PC-9 (cell line): ENCODE results near the gene TWSG1. TPM values are rescaled to one million over a fixed set of nuclear protein-coding genes. Genes with fewer than 3 reads are reported as not detected.
A peak's percentile ranks its signal among the peaks of the same experiment; 100 is the strongest.

Experiments used
- Bru-seq: library from RNA; stranded (reverse); fragments of 400-500 nt; gene quantifications from one replicate; lab custom pipeline; 2021; lab: Mats Ljungman, UMichigan
- BruChase-seq, 2 experiments: library from RNA; stranded (reverse); fragments of 400-500 nt; gene quantifications; one replicate each; lab custom pipeline; 2021; lab: Mats Ljungman, UMichigan
- BruUV-seq: library from RNA; stranded (reverse); fragments of 400-500 nt; replicated peaks from 2 replicates; lab custom pipeline; 2021; lab: Mats Ljungman, UMichigan
- CTCF ChIA-PET: fragments of 300-600 bp; sonication (Branson Sonifier 250); formaldehyde crosslinking; loops from one replicate; lab custom pipeline; 2022; ENCODE audit warnings: antibody characterized with exemption; lab: Charles Lee
- POLR2A ChIA-PET: fragments of 300-600 bp; sonication (Branson Sonifier 250); formaldehyde crosslinking; loops from one replicate; lab custom pipeline; 2022; ENCODE audit warnings: antibody characterized with exemption; ENCODE audit not compliant: unreplicated experiment; lab: Charles Lee
- DNase-seq, 2 experiments: peaks; one replicate each; pipeline versions ENCODE4 v3.0.0 to v3.0.0-alpha.2; 2015 to 2022; ENCODE audit warnings: mixed read lengths in 1 of 2
- H2AFZ ChIP-seq: fragments of 200-600 bp; sonication (generic); 2 replicates; pipeline ENCODE4 v1.8.1; 2017; ENCODE audit warnings: antibody characterized with exemption
- H3F3A ChIP-seq: fragments of 200-600 bp; sonication (generic); 2 replicates; pipeline ENCODE4 v1.8.1; 2017; ENCODE audit warnings: antibody characterized with exemption, mild to moderate bottlenecking, low read depth; ENCODE audit not compliant: insufficient read depth
- H3K27ac ChIP-seq: fragments of 200-600 bp; sonication (generic); 2 replicates; pipeline ENCODE4 v1.6.1; 2016; ENCODE audit warnings: mixed run types
- H3K27me3 ChIP-seq: fragments of 200-600 bp; sonication (generic); 2 replicates; pipeline ENCODE4 v1.6.1; 2016; ENCODE audit warnings: low read depth, mixed run types; ENCODE audit not compliant: insufficient read depth
- H3K36me3 ChIP-seq: fragments of 200-600 bp; sonication (generic); 2 replicates; pipeline ENCODE4 v1.6.1; 2016; ENCODE audit warnings: low read depth, mixed run types
- H3K4me1 ChIP-seq: fragments of 200-600 bp; sonication (generic); replicated peaks from 2 replicates; pipeline ENCODE4 v1.6.1; 2016; ENCODE audit warnings: mixed run types; ENCODE audit not compliant: insufficient read depth
- H3K4me2 ChIP-seq: fragments of 200-600 bp; sonication (generic); 2 replicates; pipeline ENCODE4 v1.6.1; 2017; ENCODE audit warnings: mixed run types
- H3K4me3 ChIP-seq: fragments of 200-600 bp; sonication (generic); 2 replicates; pipeline ENCODE4 v1.6.1; 2016; ENCODE audit warnings: mixed run types
- H3K79me2 ChIP-seq: fragments of 200-600 bp; sonication (generic); 2 replicates; pipeline ENCODE4 v1.6.1; 2017; ENCODE audit warnings: low read depth, mixed run types
- H3K9me2 ChIP-seq: fragments of 200-600 bp; sonication (generic); 2 replicates; pipeline ENCODE4 v1.8.1; 2017; ENCODE audit warnings: mild to moderate bottlenecking; ENCODE audit not compliant: insufficient read depth
- H3K9me3 ChIP-seq: fragments of 200-600 bp; sonication (generic); 2 replicates; pipeline ENCODE4 v1.8.1; 2016; ENCODE audit warnings: low read depth; ENCODE audit not compliant: insufficient read depth
- H4K20me1 ChIP-seq: fragments of 200-600 bp; sonication (generic); 2 replicates; pipeline ENCODE4 v1.8.1; 2017; ENCODE audit not compliant: insufficient read depth
- EZH2 ChIP-seq: fragments of 200-600 bp; sonication (generic); IDR thresholded peaks from 2 replicates; pipeline ENCODE4 v1.8.0; 2017; ENCODE audit warnings: antibody characterized with exemption, low read depth
- intact Hi-C: fragments of 100-400 bp; cut with micrococcal nuclease; formaldehyde crosslinking; loops from one replicate; pipeline ENCODE4 v1.10.0; 2022; ENCODE audit not compliant: unreplicated experiment
- long read RNA-seq: library from polyadenylated mRNA; stranded (forward); transcript quantifications from one replicate; pipeline ENCODE4 v2.0.0, GENCODE V29; 2022
- total RNA-seq: library from RNA; stranded (reverse); gene quantifications from 2 replicates; pipeline ENCODE4 v1.2.3, GENCODE V29; 2021
- TF ChIP-seq, protein P1 (sequence below): fragments of 200-600 bp; sonication (generic); conservative IDR thresholded peaks from 2 replicates; pipeline ENCODE4 v1.6.1; 2017; ENCODE audit warnings: mixed run types, antibody characterized with exemption, mild to moderate bottlenecking, moderate library complexity

TWSG1 gene
- 52.1 and 55.8 TPM in 2 replicates for total RNA-seq
- Bru-seq, nascent RNA, result percentile 78 among the genes with signal in this experiment
- BruChase-seq, experiment 1, labeled RNA remaining after a 2-hour chase, result percentile 65 among the genes with signal in this experiment
- percentile 84 among the genes with signal in this experiment for BruChase-seq, experiment 2, labeled RNA remaining after a 6-hour chase
- long read RNA-seq, transcript TWSG1-201 (5 exons, 3,756 nt), result major isoform, 103 of 131 reads
- long read RNA-seq, partial matches to known transcripts, result 4 of 131 reads
- long read RNA-seq, other reads (novel, unspliced or antisense), result 24 of 131 reads

DNA sequence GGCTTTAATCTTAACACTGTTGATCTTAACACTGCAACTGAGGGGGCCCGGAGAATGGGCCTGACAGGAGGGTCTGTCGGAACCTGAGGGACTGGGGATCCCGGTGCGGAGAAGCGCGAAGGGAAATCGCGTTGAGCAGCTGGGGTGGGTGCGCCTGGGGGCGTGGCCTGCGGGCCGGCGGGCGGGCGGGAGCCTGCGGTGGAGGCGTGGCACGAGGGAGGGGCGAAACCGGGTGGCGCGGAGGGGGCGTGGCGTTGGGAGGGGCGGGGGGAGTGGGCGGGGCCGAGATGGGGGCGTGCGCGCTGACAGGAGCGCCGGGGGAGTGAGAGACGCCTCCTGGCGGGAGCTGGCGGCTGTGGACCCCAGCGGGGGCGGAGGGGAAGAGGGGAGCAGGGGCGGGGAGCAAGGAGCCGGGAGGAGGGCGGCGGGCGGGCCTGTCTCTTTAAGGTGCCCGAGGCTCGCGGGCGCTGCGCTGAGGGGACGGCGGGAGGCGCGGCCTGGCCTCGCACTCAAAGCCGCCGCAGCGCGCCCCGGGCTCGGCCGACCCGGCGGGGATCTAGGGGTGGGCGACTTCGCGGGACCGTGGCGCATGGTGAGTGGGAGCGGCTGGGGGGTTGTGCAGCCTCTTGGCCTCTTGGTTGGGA, at the start of gene TWSG1:
Gene TWSG1, plus strand, starts transcription at position 445 of the 644 bp plus-strand sequence. CDS start 2,457 bp downstream, outside the sequence.
- POLR2A ChIA-PET, result interaction anchor here (0.5 to 1.0 kb wide), 5 partner anchors 15 to 252 kb away, joined by 4 to 34 read pairs (median 23); no protein-coding TSS in a partner anchor

DNA sequence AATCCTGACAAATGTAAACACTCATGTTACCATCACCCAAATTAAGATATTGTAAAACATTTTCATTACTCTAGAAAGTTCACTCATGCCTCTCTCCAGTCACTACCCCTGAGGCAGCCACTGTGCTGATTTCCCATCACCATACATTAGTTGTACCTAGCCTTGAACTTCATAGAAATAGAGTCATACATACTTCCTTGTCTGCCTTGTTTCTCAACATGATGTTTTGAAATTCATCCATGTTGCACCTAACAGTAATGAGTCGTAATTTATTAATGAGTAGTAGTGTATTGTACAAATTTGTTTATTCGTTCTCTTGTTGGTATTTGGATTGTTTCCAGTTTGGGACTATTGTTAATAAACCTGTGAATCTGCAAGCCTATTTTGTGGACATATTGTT, 49.0 kb upstream of the TWSG1 start:
- Histone ChIP-seq H3K4me2 (no peak overlapping the region), H3F3A (no peaks in the 10 kb centered on the region), H3K4me3 (no peak overlapping the region), H3K79me2 (no peaks in the 10 kb centered on the region), H3K27me3 (no peaks in the 10 kb centered on the region), H2AFZ (no peak overlapping the region), H3K9me2 (no peaks in the 10 kb centered on the region), H4K20me1 (no peaks in the 10 kb centered on the region), H3K4me1 (no peaks in the 10 kb centered on the region), H3K36me3 (no peaks in the 10 kb centered on the region), H3K27ac (no peak overlapping the region), H3K9me3 (no peaks in the 10 kb centered on the region)
- no peak for DNase-seq
- intact Hi-C loops, result no loop called here
- POLR2A ChIA-PET, result no interaction called here
- no TSS peak for BruUV-seq
- TF ChIP-seq EZH2, result no peak
- TF ChIP-seq, protein P1, sequence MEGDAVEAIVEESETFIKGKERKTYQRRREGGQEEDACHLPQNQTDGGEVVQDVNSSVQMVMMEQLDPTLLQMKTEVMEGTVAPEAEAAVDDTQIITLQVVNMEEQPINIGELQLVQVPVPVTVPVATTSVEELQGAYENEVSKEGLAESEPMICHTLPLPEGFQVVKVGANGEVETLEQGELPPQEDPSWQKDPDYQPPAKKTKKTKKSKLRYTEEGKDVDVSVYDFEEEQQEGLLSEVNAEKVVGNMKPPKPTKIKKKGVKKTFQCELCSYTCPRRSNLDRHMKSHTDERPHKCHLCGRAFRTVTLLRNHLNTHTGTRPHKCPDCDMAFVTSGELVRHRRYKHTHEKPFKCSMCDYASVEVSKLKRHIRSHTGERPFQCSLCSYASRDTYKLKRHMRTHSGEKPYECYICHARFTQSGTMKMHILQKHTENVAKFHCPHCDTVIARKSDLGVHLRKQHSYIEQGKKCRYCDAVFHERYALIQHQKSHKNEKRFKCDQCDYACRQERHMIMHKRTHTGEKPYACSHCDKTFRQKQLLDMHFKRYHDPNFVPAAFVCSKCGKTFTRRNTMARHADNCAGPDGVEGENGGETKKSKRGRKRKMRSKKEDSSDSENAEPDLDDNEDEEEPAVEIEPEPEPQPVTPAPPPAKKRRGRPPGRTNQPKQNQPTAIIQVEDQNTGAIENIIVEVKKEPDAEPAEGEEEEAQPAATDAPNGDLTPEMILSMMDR, result no peak
- CTCF ChIA-PET, result no interaction called here

More for the DNA sequence above, at the start of gene TWSG1:
- H3K4me1 ChIP-seq, result peaks cover 23% of the 10 kb centered on the region
- CTCF ChIA-PET, result interaction anchor here (0.6 to 1.0 kb wide), 11 partner anchors 22 to 659 kb away, joined by 3 to 22 read pairs (median 7); no protein-coding TSS in a partner anchor
- H2AFZ ChIP-seq, result peak within 1 kb of the TSS; percentile 99
- no peaks in the 10 kb centered on the region for H3K9me3 ChIP-seq
- peak; percentile 75 to 97 for DNase-seq
- H3K4me3 ChIP-seq, result peak within 1 kb of the TSS; percentile 100
- TF ChIP-seq, protein P1, result peak; percentile 37
- no peak for TF ChIP-seq EZH2
- peaks cover 8% of the 10 kb centered on the region; the same call in 1 of the 2 replicates for H3F3A ChIP-seq
- H3K36me3 ChIP-seq, result peaks cover 5% of the 10 kb centered on the region; the same call in 1 of the 2 replicates
- peaks cover 13% of the 10 kb centered on the region for H3K79me2 ChIP-seq
- intact Hi-C loops, result loop anchor here (1.0 to 10.0 kb wide), 6 partner anchors 80 to 340 kb away; partner anchors contain the start of genes ANKRD12 and RALBP1
- BruUV-seq, result no TSS peak
- H4K20me1 ChIP-seq, result no peaks in the 10 kb centered on the region; the same call in 1 of the 2 replicates
- H3K27ac ChIP-seq, result no peak within 1 kb of the TSS
- no peaks in the 10 kb centered on the region for H3K9me2 ChIP-seq
- H3K27me3 ChIP-seq, result no peaks in the 10 kb centered on the region
- peak within 1 kb of the TSS; percentile 98 for H3K4me2 ChIP-seq

DNA sequence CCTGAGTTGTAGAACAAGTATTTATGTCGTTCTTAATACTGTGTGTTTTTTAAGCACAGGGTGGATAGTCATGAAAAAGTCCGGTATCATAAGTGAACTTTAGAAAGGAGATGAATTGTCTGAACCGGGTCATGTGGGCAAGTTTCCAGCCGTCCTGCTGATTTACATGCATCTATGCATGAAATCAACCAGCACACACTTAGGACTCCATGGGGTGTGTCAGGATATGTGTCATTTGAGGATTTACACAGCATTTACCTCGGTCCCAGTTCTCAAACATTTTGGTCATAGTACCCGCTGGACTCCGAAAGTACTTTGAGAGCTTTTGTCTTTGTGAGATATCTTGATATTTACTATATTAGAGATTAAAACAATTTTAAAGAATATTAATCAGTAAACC, 47.5 kb upstream of the TWSG1 start:
- no peaks in the 10 kb centered on the region for H3K27me3 ChIP-seq
- no peak overlapping the region for H2AFZ ChIP-seq
- no peaks in the 10 kb centered on the region; the same call in 1 of the 2 replicates for H3K9me3 ChIP-seq
- BruUV-seq, result no TSS peak
- H3K4me2 ChIP-seq, result no peak overlapping the region
- H3K36me3 ChIP-seq, result no peaks in the 10 kb centered on the region
- no peaks in the 10 kb centered on the region for H4K20me1 ChIP-seq
- no peaks in the 10 kb centered on the region for H3K79me2 ChIP-seq
- ChIA-PET CTCF (no interaction called here), POLR2A (no interaction called here)
- intact Hi-C loops, result no loop called here
- no peaks in the 10 kb centered on the region for H3F3A ChIP-seq
- no peak overlapping the region for H3K27ac ChIP-seq
- H3K9me2 ChIP-seq, result no peaks in the 10 kb centered on the region
- DNase-seq, result no peak
- TF ChIP-seq EZH2, result no peak
- TF ChIP-seq, protein P1, result no peak
- no peaks in the 10 kb centered on the region for H3K4me1 ChIP-seq
- no peak overlapping the region for H3K4me3 ChIP-seq
